HG03060 (cell line): ENCODE measurements around the gene OR4S2.

Experiments
- ATAC-seq: cut with Tn5 transposase; IDR thresholded peaks from one replicate; pipeline ENCODE4 v1.9.1; 2021; ENCODE audit warnings: low read depth, moderate number of reproducible peaks; ENCODE audit not compliant: unreplicated experiment

The OR4S2 gene, protein sequence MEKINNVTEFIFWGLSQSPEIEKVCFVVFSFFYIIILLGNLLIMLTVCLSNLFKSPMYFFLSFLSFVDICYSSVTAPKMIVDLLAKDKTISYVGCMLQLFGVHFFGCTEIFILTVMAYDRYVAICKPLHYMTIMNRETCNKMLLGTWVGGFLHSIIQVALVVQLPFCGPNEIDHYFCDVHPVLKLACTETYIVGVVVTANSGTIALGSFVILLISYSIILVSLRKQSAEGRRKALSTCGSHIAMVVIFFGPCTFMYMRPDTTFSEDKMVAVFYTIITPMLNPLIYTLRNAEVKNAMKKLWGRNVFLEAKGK

DNA sequence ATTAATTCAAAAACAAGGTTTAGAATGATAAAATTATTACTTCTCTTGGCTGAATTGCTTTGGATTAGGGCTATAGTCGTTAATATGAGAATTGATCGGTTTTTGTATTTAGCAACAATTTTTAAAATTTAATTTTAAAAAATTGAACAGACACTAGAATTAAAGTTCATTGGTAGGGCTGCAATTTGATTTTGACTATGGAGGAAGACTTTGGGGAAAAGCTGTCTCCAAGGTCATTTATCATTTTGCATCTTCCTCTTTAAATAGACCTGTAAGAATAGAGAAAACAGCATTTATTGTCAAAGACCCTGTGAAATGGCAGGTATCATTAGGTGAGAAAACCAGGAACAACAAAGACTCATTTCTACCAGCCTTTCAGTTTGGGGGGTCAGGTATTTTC, at the start of gene OR4S2:
Gene OR4S2 (plus strand): TSS at position 301 of the 400 bp plus-strand sequence. CDS start 2,577 bp downstream, outside the sequence.
- no peak for ATAC-seq

- ATAC-seq = no peak
These were observed 40.6 kb upstream of the OR4S2 start, which contains the start of gene OR4C11 for GRCh38 chr11:55607545-55607944. TSS of gene OR4C11 (minus strand) at chr11:55607645. CDS start at chr11:55604373, 3,272 bp downstream.

DNA sequence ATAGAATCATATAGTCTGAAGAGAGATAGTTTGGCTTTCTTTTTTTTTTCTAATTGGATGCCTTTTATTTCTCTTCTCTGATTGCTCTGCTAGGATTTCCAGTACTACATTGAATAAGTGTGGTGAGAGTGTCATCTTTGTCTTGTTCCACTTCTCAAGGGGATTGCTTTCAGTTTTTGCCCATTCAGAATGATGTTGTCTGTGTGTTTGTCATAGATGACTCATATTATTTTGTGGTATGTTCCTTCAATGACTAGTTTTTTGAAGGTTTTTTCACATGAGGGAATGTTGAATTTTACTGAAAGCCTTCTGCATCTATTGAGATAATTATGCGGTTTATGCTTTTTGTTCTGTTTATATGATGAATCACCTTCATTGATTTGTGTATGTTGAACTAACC, 23.6 kb upstream of the OR4S2 start:
- no peak for ATAC-seq

DNA sequence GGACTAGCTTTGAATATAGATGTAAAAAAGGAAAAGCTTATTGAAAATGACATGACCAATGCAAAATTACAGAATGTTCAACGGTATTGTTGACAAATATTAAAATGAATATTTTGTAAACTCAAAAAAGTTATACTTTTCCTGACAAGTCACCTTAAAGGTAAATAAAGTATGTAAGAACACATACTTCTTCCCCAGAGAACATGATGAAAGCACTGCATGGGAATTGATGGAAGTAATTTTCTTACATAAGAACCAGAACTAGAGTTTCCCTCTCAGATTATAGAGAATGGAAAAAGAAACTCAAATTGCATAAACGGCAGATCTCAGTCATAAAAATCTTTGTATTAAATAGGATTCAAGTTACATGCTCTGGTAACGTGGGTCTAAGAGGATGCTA, 13.3 kb upstream of the OR4S2 start, which contains the start of gene OR4P4:
Gene OR4P4 (plus strand): TSS at position 301 of the 400 bp plus-strand sequence.
- no peak for ATAC-seq

DNA sequence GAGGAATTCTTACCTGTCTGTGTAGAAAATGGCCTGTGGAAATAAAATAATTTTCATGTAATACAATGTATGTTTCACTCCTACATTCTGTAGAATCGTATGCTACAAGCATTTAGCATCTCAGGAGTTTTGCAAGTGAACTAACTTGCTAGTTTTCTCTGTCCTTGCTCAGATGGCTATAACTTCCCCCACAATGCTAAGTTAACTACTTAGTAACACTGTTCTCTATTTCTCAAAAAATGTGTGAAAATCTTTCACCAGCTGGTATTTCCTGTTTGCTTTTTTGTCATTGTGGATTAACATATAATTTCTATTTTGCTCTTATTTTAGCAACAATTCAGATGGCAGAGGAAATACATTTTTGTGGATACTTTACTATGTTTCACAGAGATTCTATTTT, 4.4 kb downstream of the OR4S2 start:
- ATAC-seq = no peak

- ATAC-seq = no peak
These were observed 7.0 kb downstream of the OR4S2 start for GRCh38 chr11:55655096-55655495.

DNA sequence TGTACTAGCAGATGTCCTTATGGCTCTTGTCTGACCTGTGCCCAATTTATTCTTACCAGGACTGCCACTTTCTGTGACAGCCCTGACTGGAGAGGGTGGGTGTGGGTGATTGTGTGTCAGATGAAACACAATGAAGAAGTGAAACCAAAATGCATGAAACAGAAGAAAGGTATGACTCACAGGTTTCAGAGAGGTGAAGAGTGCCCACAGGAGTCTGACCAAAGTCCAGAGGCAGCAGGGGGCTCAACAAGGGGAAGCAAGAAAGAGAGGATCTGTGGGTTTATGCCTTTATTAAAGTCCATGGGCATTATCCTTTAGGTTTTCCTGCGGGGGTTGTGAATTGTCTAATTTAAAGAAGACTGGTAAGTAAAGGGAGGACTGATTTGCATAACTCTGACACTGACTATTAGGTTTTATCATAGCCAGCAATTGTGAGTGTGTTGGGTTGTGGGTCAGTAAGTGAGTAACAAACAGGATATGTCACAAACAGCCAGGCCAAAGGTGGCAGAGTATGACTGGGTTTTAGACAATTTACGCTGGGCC, 10.0 kb downstream of the OR4S2 start:
- peak; percentile 95 for ATAC-seq

GRCh38 chr11:55658608-55659007, 10.5 kb downstream of the OR4S2 start:
- peak; percentile 29 for ATAC-seq

GRCh38 chr11:55661901-55662300, 13.8 kb downstream of the OR4S2 start, which contains the start of gene OR4C6:
TSS of gene OR4C6 (plus strand) at chr11:55662201. CDS start at chr11:55665167, 2,966 bp downstream.
- no peak for ATAC-seq

- ATAC-seq = no peak
These were observed 21.2 kb downstream of the OR4S2 start for GRCh38 chr11:55669376-55669775.

- ATAC-seq = no peak
These were observed 25.7 kb downstream of the OR4S2 start for GRCh38 chr11:55673860-55674259.

- peak; percentile 94 for ATAC-seq
These were observed 49.7 kb downstream of the OR4S2 start for GRCh38 chr11:55697817-55698216.

- ATAC-seq = no peak
These were observed 53.3 kb downstream of the OR4S2 start for GRCh38 chr11:55701429-55701828.
